Astrocyte (in vitro differentiated cells and primary cell): Measurements from ENCODE around the gene CACNA1A.

Experiments used
- CTCF ChIP-seq: IDR thresholded peaks from 2 replicates; pipeline ENCODE4 v1.5.1; 2011; ENCODE audit warnings: low read depth, mild to moderate bottlenecking, inconsistent platforms, low read length, moderate library complexity; ENCODE audit not compliant: insufficient read depth
- EZH2 ChIP-seq: IDR thresholded peaks from 2 replicates; pipeline ENCODE4 v1.6.1; 2012; ENCODE audit warnings: mild to moderate bottlenecking, low read length, inconsistent platforms; ENCODE audit not compliant: insufficient read depth

GRCh38 chr19:13318190-13318589, 188.1 kb downstream of the CACNA1A start:
- no peak for TF ChIP-seq CTCF
- no peak for TF ChIP-seq EZH2
